Measurements from ENCODE around the gene LEF1.

DNA sequence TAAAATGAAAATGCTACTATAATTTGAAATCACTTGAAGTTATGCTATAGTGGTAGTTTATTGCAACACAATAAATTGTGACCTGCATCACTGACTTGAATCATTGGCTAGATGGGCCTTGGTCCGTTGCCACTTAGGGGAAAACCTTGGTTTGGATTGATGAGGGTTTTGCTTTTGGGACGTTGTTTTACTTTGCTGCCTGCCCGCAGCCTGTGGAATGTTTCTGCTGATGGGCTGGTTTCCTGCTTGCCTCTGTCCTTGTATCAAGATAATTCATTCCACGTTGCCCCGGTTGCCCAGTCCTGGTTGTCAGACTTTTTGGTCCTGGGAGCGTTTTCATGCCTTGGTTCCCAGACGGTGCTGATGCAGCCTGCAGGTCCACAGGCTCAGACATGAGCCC, 160.7 kb downstream of the LEF1 start:
- TF ChIP-seq CTCF (IDR thresholded peaks at IDR 0.05 in 2 of 3, conservative IDR thresholded peaks at IDR 0.05 in 1 of 3; ENCODE audit: borderline replicate concordance in 1 of 3, insufficient read depth in 1 of 3, low read depth in 2 of 3, low read length in 2 of 3) (no peak), POLR2AphosphoS5 (IDR thresholded peaks at IDR 0.05; ENCODE audit: low read depth, low read length) (no peak), POLR2A (IDR thresholded peaks at IDR 0.05; ENCODE audit: borderline replicate concordance, extremely low read depth, insufficient read depth, insufficient read length) (no peak)
